Neural cell (in vitro differentiated cells): Measurements from ENCODE around the gene PLCB4. TPM values are rescaled to one million over a fixed set of nuclear protein-coding genes. Genes with fewer than 3 reads are reported as not detected.

Source experiments
- H2AFZ ChIP-seq: fragments of 200-600, 300-800 bp; sonication (generic), shearing (Covaris generic); 2 replicates; pipeline ENCODE4 v1.6.0; 2014; ENCODE audit warnings: low read depth, mild to moderate bottlenecking, antibody characterized with exemption, low read length, moderate library complexity
- H3F3A ChIP-seq: fragments of 200-600 bp; shearing (Covaris generic); 2 replicates; pipeline ENCODE4 v1.6.1; 2016; ENCODE audit warnings: mild to moderate bottlenecking, moderate library complexity, mixed read lengths, antibody characterized with exemption, low read length; ENCODE audit not compliant: insufficient read depth, poor library complexity, severe bottlenecking
- H3K27ac ChIP-seq: fragments of 200-600, 300-800 bp; sonication (generic), shearing (Covaris generic); 2 replicates; pipeline ENCODE4 v1.5.1; 2014; ENCODE audit warnings: mild to moderate bottlenecking, low read length, moderate library complexity
- H3K27me3 ChIP-seq: fragments of 300-800, 200-600 bp; sonication (generic), shearing (Covaris generic); 2 replicates; pipeline ENCODE4 v1.6.0; 2014; ENCODE audit warnings: mild to moderate bottlenecking, low read depth, low read length, moderate library complexity; ENCODE audit not compliant: insufficient read depth
- H3K36me3 ChIP-seq: fragments of 300-800, 200-600 bp; sonication (generic), shearing (Covaris generic); 2 replicates; pipeline ENCODE4 v1.5.1; 2014; ENCODE audit warnings: mild to moderate bottlenecking, antibody characterized with exemption, low read length, moderate library complexity; ENCODE audit not compliant: insufficient read depth
- H3K4me2 ChIP-seq: fragments of 300-800, 200-600 bp; sonication (generic), shearing (Covaris generic); 2 replicates; pipeline ENCODE4 v1.6.0; 2014; ENCODE audit warnings: mild to moderate bottlenecking, low read length
- H3K4me3 ChIP-seq: fragments of 300-800, 200-600 bp; sonication (generic), shearing (Covaris generic); 2 replicates; pipeline ENCODE4 v1.5.1; 2014; ENCODE audit warnings: mild to moderate bottlenecking, low read length, moderate library complexity
- H3K79me2 ChIP-seq: fragments of 200-600 bp; shearing (Covaris generic); replicated peaks from 2 replicates; pipeline ENCODE4 v1.6.0; 2014; ENCODE audit warnings: mild to moderate bottlenecking, low read length, moderate library complexity; ENCODE audit not compliant: insufficient read depth
- H3K9ac ChIP-seq: fragments of 300-800, 200-600 bp; sonication (generic), shearing (Covaris generic); 2 replicates; pipeline ENCODE4 v1.6.1; 2016; ENCODE audit warnings: mild to moderate bottlenecking, low read length, mixed read lengths
- H3K9me2 ChIP-seq: fragments of 200-600 bp; shearing (Covaris generic); 2 replicates; pipeline ENCODE4 v1.6.1; 2016; ENCODE audit warnings: mild to moderate bottlenecking, low read length, mixed read lengths; ENCODE audit not compliant: insufficient read depth
- H3K9me3 ChIP-seq: fragments of 200-600, 300-800 bp; sonication (generic), shearing (Covaris generic); 2 replicates; pipeline ENCODE4 v1.6.1; 2016; ENCODE audit warnings: mild to moderate bottlenecking, mixed run types, low read length, moderate library complexity, mixed read lengths
- H4K20me1 ChIP-seq: fragments of 200-600 bp; shearing (Covaris generic); 2 replicates; pipeline ENCODE4 v1.6.1; 2016; ENCODE audit warnings: mild to moderate bottlenecking, mixed run types; ENCODE audit not compliant: insufficient read depth
- EP300 ChIP-seq: fragments of 450-650 bp; conservative IDR thresholded peaks from 2 replicates; pipeline ENCODE4 v1.6.1; 2014; ENCODE audit warnings: antibody characterized with exemption, mild to moderate bottlenecking, moderate library complexity; ENCODE audit not compliant: poor library complexity, severe bottlenecking
- EZH2 ChIP-seq: fragments of 200-600, 300-800 bp; shearing (Covaris generic), sonication (generic); IDR thresholded peaks from 2 replicates; pipeline ENCODE4 v1.6.1; 2014; ENCODE audit warnings: antibody characterized with exemption, low read length, borderline replicate concordance, mild to moderate bottlenecking; ENCODE audit not compliant: insufficient read depth, poor library complexity, severe bottlenecking
- MXI1 ChIP-seq: fragments of 450-650 bp; conservative IDR thresholded peaks from 2 replicates; pipeline ENCODE4 v1.6.1; 2014; ENCODE audit warnings: antibody characterized with exemption, mild to moderate bottlenecking; ENCODE audit not compliant: poor library complexity, severe bottlenecking
- POLR2AphosphoS5 ChIP-seq: IDR thresholded peaks from 2 replicates; pipeline ENCODE4 v1.6.1; 2012
- RAD21 ChIP-seq: fragments of 450-650 bp; conservative IDR thresholded peaks from 2 replicates; pipeline ENCODE4 v1.6.1; 2014; ENCODE audit warnings: antibody characterized with exemption, mild to moderate bottlenecking, moderate library complexity
- SMC3 ChIP-seq: fragments of 450-650 bp; conservative IDR thresholded peaks from 2 replicates; pipeline ENCODE4 v1.6.1; 2014; ENCODE audit warnings: antibody characterized with exemption, mild to moderate bottlenecking, moderate library complexity; ENCODE audit not compliant: poor library complexity
- TAF1 ChIP-seq: IDR thresholded peaks from 2 replicates; pipeline ENCODE4 v1.6.1; 2012; ENCODE audit warnings: low read depth
- polyA plus RNA-seq: library from polyadenylated mRNA; depleted of rRNA; stranded (reverse); fragments of >200 nt; gene quantifications from 2 replicates; pipeline ENCODE4 v1.2.3, GENCODE V29; 2014
- TF ChIP-seq, protein P1 (sequence below): fragments of 450-650 bp; IDR thresholded peaks from 2 replicates; pipeline ENCODE4 v1.5.1; 2014; ENCODE audit warnings: antibody characterized with exemption, mild to moderate bottlenecking, moderate library complexity; ENCODE audit not compliant: poor library complexity, severe bottlenecking
- TF ChIP-seq, protein P2 (sequence below): IDR thresholded peaks from 2 replicates; pipeline ENCODE4 v1.6.1; 2012; ENCODE audit warnings: borderline replicate concordance

Gene PLCB4
- polyA plus RNA-seq, 1 donor from 2014 or later = 13.1 TPM

DNA sequence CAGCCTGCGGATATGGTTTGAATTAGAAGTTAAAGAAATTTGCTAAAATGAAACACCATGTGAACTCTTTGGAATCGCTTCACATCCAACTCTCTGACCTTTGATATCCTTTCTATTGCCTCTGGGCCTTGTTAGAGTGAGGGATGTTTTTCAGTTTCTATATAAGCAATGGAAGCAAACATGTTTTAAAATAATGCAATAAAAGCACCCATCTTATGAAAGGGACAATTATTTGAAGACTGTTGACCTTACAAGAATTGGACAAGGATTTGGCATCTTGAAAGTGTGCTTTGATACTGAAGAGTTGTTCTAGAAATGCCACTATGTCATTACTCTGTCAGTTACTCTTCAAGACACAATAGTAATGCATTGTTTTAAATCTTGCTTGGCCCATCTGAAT is 221.4 kb downstream of the PLCB4 start:
- no peaks in the 10 kb centered on the region for H3K27me3 ChIP-seq
- no peak overlapping the region for H3K4me3 ChIP-seq
- no peak overlapping the region for H3K27ac ChIP-seq
- no peaks in the 10 kb centered on the region for H3K9me3 ChIP-seq
- H4K20me1 ChIP-seq = no peaks in the 10 kb centered on the region
- H3K9me2 ChIP-seq = no peaks in the 10 kb centered on the region
- H3F3A ChIP-seq = no peaks in the 10 kb centered on the region
- no peak overlapping the region for H3K9ac ChIP-seq
- no peaks in the 10 kb centered on the region for H3K36me3 ChIP-seq
- H2AFZ ChIP-seq = no peak overlapping the region
- TF ChIP-seq, protein P1, sequence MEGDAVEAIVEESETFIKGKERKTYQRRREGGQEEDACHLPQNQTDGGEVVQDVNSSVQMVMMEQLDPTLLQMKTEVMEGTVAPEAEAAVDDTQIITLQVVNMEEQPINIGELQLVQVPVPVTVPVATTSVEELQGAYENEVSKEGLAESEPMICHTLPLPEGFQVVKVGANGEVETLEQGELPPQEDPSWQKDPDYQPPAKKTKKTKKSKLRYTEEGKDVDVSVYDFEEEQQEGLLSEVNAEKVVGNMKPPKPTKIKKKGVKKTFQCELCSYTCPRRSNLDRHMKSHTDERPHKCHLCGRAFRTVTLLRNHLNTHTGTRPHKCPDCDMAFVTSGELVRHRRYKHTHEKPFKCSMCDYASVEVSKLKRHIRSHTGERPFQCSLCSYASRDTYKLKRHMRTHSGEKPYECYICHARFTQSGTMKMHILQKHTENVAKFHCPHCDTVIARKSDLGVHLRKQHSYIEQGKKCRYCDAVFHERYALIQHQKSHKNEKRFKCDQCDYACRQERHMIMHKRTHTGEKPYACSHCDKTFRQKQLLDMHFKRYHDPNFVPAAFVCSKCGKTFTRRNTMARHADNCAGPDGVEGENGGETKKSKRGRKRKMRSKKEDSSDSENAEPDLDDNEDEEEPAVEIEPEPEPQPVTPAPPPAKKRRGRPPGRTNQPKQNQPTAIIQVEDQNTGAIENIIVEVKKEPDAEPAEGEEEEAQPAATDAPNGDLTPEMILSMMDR = no peak
- TF ChIP-seq EP300 = no peak
- TF ChIP-seq RAD21 = no peak
- no peak for TF ChIP-seq TAF1
- no peak for TF ChIP-seq EZH2
- TF ChIP-seq, protein P2, sequence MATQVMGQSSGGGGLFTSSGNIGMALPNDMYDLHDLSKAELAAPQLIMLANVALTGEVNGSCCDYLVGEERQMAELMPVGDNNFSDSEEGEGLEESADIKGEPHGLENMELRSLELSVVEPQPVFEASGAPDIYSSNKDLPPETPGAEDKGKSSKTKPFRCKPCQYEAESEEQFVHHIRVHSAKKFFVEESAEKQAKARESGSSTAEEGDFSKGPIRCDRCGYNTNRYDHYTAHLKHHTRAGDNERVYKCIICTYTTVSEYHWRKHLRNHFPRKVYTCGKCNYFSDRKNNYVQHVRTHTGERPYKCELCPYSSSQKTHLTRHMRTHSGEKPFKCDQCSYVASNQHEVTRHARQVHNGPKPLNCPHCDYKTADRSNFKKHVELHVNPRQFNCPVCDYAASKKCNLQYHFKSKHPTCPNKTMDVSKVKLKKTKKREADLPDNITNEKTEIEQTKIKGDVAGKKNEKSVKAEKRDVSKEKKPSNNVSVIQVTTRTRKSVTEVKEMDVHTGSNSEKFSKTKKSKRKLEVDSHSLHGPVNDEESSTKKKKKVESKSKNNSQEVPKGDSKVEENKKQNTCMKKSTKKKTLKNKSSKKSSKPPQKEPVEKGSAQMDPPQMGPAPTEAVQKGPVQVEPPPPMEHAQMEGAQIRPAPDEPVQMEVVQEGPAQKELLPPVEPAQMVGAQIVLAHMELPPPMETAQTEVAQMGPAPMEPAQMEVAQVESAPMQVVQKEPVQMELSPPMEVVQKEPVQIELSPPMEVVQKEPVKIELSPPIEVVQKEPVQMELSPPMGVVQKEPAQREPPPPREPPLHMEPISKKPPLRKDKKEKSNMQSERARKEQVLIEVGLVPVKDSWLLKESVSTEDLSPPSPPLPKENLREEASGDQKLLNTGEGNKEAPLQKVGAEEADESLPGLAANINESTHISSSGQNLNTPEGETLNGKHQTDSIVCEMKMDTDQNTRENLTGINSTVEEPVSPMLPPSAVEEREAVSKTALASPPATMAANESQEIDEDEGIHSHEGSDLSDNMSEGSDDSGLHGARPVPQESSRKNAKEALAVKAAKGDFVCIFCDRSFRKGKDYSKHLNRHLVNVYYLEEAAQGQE = no peak
- no peak for TF ChIP-seq POLR2AphosphoS5
- no peak for TF ChIP-seq MXI1
- TF ChIP-seq SMC3 = no peak
- H3K4me2 ChIP-seq = no peak overlapping the region
- no peaks in the 10 kb centered on the region for H3K79me2 ChIP-seq

DNA sequence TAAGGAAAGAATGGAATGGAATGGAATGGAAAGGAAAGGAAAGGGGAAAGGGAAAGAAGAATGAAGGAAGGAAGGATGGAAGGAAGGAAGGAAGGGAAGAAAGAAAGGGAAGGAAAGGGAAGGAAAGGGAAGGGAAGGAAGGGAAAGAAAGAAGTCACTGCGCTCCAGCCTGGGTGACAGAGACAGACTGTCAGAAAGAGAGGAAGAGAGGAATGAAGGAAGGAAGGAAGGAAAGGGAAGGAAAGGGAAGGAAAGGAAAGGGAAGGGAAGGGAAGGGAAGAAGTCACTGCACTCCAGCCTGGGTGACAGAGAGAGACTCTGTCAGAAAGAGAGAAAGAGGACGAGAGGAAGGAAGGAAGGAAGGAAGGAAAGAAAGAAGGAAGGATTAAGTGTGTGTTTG is 224.3 kb downstream of the PLCB4 start:
- no peaks in the 10 kb centered on the region for H3K27me3 ChIP-seq
- H3K9me2 ChIP-seq = no peaks in the 10 kb centered on the region
- no peak overlapping the region for H3K4me3 ChIP-seq
- H3K9ac ChIP-seq = no peak overlapping the region
- no peaks in the 10 kb centered on the region for H4K20me1 ChIP-seq
- TF ChIP-seq, protein P2 = no peak
- TF ChIP-seq RAD21 = no peak
- TF ChIP-seq MXI1 = no peak
- TF ChIP-seq, protein P1 = no peak
- TF ChIP-seq SMC3 = no peak
- no peak for TF ChIP-seq TAF1
- TF ChIP-seq EP300 = no peak
- no peak for TF ChIP-seq POLR2AphosphoS5
- no peak for TF ChIP-seq EZH2
- no peaks in the 10 kb centered on the region for H3F3A ChIP-seq
- H3K9me3 ChIP-seq = no peaks in the 10 kb centered on the region
- no peak overlapping the region for H3K27ac ChIP-seq
- no peak overlapping the region for H3K4me2 ChIP-seq
- H3K36me3 ChIP-seq = no peaks in the 10 kb centered on the region
- H2AFZ ChIP-seq = no peak overlapping the region
- H3K79me2 ChIP-seq = no peaks in the 10 kb centered on the region
